ENCODE results near the gene LRP1-AS. TPM values are rescaled to one million over a fixed set of nuclear protein-coding genes. Genes with fewer than 3 reads are reported as not detected.
A peak's percentile ranks its signal among the peaks of the same experiment; 100 is the strongest.

Gene LRP1-AS
- total RNA-seq, 1 donor from 2014 or later: not detected

Small RNA genes lying within 50 kb of the gene (microRNA-seq; reads per million reads assigned to microRNA genes)
- 7.6 reads per million, percentile 20 among the genes with 10 or more reads in this experiment for gene MIR1228

Other genes with a start within 250 kb of the LRP1-AS start
- gene SDR9C7, start 213.2 kb downstream of the LRP1-AS start, total RNA-seq: 0.18 TPM
- gene RDH16, start 190.0 kb downstream of the LRP1-AS start, total RNA-seq: 1.4 TPM
- 6.2 TPM for gene ZBTB39, start 141.1 kb downstream of the LRP1-AS start, total RNA-seq
- not detected for gene TAC3, start 131.1 kb downstream of the LRP1-AS start, total RNA-seq
- gene MYO1A, start 97.5 kb downstream of the LRP1-AS start, total RNA-seq: 0.36 TPM
- gene NEMP1, start 68.8 kb downstream of the LRP1-AS start, total RNA-seq: 13.1 TPM
- 52.7 TPM for gene NAB2, start 58.5 kb downstream of the LRP1-AS start, total RNA-seq
- 187 TPM for gene STAT6, start 36.3 kb downstream of the LRP1-AS start, total RNA-seq
- gene LRP1, start 19.1 kb downstream of the LRP1-AS start, total RNA-seq: 760 TPM
- 0.27 TPM for gene NXPH4, start 69.2 kb upstream of the LRP1-AS start, total RNA-seq
- gene SHMT2, start 82.1 kb upstream of the LRP1-AS start, total RNA-seq: 41.9 TPM
- 1.9 TPM for gene STAC3, start 103.6 kb upstream of the LRP1-AS start, total RNA-seq

Data from sciatic nerve (tissue), 1 donor.